ENCODE measurements around the gene TSHR. TPM values are rescaled to one million over a fixed set of nuclear protein-coding genes. Genes with fewer than 3 reads are reported as not detected.
A peak's percentile ranks its signal among the peaks of the same experiment; 100 is the strongest.

TSHR gene
- total RNA-seq, 3 donors from 2014 or later, result 0.60 TPM; not detected in 2

DNA sequence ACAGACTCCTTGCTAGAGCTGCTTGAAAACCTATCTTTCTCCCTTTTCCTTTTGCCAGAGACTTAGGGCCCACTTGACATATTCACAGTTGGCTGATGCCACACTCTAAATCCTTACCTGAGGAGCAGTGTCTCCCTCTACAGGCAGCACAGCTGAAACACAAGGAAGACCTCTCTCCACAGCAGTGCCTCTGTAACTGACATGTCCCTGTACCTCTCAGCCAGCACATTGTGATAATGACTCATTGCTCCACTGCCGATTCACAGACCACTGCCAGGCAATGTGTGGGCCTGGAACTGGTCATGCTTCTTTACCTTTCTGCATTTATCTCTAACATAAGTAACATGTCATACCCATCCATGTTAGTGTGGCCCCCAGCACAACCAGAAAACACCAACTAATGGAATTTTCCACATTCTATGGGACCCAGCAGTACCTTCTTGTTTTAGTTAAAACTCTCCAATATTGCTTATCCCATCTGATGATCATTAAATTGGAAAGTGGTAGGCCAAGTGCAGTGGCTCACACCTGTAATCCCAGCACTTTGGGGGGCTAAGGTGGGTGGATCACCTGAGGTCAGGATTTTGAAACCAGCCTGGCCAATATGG, 208.8 kb downstream of the TSHR start:
- H3K9me3 ChIP-seq, result no peaks in the 10 kb centered on the region
- intact Hi-C loops (cut with DNase I, micrococcal nuclease), result loop anchor here (10.0 kb wide), 1 partner anchor 169 kb away; no protein-coding TSS in a partner anchor
- no peaks in the 10 kb centered on the region for H3K4me1 ChIP-seq (ENCODE audit: low read depth)
- no peaks in the 10 kb centered on the region for H3K36me3 ChIP-seq (ENCODE audit: low read depth)
- TF ChIP-seq, protein P1, sequence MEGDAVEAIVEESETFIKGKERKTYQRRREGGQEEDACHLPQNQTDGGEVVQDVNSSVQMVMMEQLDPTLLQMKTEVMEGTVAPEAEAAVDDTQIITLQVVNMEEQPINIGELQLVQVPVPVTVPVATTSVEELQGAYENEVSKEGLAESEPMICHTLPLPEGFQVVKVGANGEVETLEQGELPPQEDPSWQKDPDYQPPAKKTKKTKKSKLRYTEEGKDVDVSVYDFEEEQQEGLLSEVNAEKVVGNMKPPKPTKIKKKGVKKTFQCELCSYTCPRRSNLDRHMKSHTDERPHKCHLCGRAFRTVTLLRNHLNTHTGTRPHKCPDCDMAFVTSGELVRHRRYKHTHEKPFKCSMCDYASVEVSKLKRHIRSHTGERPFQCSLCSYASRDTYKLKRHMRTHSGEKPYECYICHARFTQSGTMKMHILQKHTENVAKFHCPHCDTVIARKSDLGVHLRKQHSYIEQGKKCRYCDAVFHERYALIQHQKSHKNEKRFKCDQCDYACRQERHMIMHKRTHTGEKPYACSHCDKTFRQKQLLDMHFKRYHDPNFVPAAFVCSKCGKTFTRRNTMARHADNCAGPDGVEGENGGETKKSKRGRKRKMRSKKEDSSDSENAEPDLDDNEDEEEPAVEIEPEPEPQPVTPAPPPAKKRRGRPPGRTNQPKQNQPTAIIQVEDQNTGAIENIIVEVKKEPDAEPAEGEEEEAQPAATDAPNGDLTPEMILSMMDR (IDR thresholded peaks at IDR 0.05), result peak; percentile 16
- ATAC-seq (peak; percentile 94), DNase-seq (peak in 2 of 3 donors; percentile 24 to 46)
- no peak overlapping the region for H3K4me3 ChIP-seq

DNA sequence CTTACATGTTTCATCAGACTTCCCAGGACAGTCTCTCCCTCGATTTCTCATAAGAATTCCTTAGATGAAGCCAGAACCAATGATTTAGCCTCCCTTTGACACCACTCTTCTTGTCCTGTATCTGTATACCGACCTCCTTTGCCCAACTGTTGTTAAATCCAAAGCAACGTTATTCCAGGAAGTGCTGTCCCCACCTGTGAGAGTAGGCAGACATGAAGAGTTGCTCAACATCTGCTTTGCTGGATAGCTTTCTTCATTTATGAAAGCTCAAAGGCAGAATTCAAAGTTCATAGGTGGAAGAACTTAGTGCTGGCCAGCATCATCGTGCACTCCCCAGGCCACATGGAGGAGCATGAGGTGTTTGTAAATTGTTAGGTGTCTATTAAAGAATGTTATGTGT, 209.8 kb downstream of the TSHR start:
- Histone ChIP-seq H3K36me3 (ENCODE audit: low read depth) (no peaks in the 10 kb centered on the region), H3K4me3 (no peak overlapping the region), H3K4me1 (ENCODE audit: low read depth) (no peaks in the 10 kb centered on the region), H3K9me3 (no peaks in the 10 kb centered on the region)
- DNase-seq (no peak), ATAC-seq (no peak)
- intact Hi-C loops (cut with DNase I, micrococcal nuclease), result loop anchor here (10.0 kb wide), 1 partner anchor 170 kb away; no protein-coding TSS in a partner anchor
- TF ChIP-seq, protein P1 (IDR thresholded peaks at IDR 0.05), result no peak

DNA sequence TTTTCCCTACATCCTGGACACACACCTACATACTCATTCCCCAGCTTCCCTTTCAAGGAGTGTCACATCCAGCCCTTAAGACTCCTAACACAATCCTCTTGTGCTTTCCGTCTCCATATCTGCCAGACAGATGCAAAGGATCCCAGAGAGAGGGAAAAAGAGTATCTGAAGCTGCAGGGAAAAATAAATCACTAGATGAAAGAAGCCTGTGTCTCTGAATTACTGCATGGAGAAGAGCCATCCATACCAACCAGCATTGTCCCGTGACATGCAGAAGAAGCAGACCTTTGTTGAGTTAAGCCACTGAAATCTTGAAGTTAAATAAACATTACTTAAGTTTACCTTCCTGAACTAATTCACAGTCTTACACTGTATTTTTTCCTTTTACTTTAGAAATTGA, 210.7 kb downstream of the TSHR start:
- Histone ChIP-seq H3K4me1 (ENCODE audit: low read depth) (peaks cover 7% of the 10 kb centered on the region), H3K9me3 (no peaks in the 10 kb centered on the region), H3K36me3 (ENCODE audit: low read depth) (no peaks in the 10 kb centered on the region), H3K4me3 (no peak overlapping the region)
- intact Hi-C loops (cut with DNase I, micrococcal nuclease), result loop anchor here (10.0 kb wide), 1 partner anchor 171 kb away; no protein-coding TSS in a partner anchor
- ATAC-seq, result no peak
- no peak for DNase-seq
- TF ChIP-seq, protein P1 (IDR thresholded peaks at IDR 0.05), result no peak

DNA sequence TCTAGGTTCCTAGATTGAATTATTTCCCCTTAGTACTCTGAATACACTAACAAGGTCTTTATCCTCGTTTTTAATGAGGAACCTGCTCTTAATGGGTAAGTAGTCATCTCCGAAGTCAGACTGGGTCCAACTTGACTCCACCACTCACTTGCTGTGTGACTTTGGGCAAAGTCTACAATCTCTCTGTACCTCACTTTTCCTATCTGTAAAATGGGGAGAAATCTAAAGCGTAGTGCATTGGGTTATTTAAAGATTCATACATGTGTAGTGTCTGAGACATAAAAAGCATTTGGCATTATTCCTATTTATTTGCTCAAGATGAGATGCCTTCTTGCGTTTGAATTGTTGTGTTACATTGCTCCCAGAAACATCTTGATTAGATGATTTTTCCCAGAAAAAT, 213.8 kb downstream of the TSHR start:
- DNase-seq (no peak), ATAC-seq (no peak)
- Histone ChIP-seq H3K4me3 (no peak overlapping the region), H3K36me3 (ENCODE audit: low read depth) (no peaks in the 10 kb centered on the region), H3K9me3 (no peaks in the 10 kb centered on the region), H3K4me1 (ENCODE audit: low read depth) (peaks cover 7% of the 10 kb centered on the region)
- intact Hi-C loops (cut with DNase I, micrococcal nuclease), result loop anchor here (10.0 kb wide), 1 partner anchor 174 kb away; no protein-coding TSS in a partner anchor
- TF ChIP-seq, protein P1 (IDR thresholded peaks at IDR 0.05), result no peak

DNA sequence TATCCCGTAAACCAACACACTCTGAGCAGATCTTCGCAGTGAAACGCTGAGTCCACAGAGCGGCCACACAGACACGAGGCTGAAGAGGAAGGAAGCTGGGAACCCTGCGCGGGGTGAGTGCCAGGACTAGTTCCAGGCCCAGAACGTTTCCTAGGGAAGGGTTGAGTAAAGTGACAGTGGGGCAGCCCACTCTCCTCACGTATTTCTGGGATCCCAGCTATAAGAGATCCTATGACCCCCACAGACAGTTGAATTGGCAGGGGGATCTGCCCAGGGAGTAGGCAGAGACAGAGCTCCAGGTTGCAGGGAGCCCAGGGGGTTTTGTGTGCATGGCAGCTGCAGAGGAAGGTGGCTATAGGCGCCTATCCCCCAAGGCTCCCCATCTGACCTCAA, 214.3 kb downstream of the TSHR start:
- peaks cover 7% of the 10 kb centered on the region for H3K4me1 ChIP-seq (ENCODE audit: low read depth)
- ATAC-seq (peak; percentile 67), DNase-seq (peak; percentile 69 to 75 (median 75))
- TF ChIP-seq, protein P1 (IDR thresholded peaks at IDR 0.05), result no peak
- peak overlapping the region; percentile 25 for H3K4me3 ChIP-seq
- H3K36me3 ChIP-seq (ENCODE audit: low read depth), result no peaks in the 10 kb centered on the region
- intact Hi-C loops (cut with DNase I, micrococcal nuclease), result loop anchor here (10.0 kb wide), 1 partner anchor 175 kb away; no protein-coding TSS in a partner anchor
- H3K9me3 ChIP-seq, result no peaks in the 10 kb centered on the region

All from mucosa of descending colon (tissue), 3 donors.